ENCODE data around the gene RNF207.

- no peak for TF ChIP-seq POLR2A (IDR thresholded peaks at IDR 0.05)
- TF ChIP-seq CTCF (IDR thresholded peaks at IDR 0.05): no peak
Observed at GRCh38 chr1:6209661-6210580, 4.0 kb downstream of the RNF207 start.
